Measurements from ENCODE around the gene GALNT9.

DNA sequence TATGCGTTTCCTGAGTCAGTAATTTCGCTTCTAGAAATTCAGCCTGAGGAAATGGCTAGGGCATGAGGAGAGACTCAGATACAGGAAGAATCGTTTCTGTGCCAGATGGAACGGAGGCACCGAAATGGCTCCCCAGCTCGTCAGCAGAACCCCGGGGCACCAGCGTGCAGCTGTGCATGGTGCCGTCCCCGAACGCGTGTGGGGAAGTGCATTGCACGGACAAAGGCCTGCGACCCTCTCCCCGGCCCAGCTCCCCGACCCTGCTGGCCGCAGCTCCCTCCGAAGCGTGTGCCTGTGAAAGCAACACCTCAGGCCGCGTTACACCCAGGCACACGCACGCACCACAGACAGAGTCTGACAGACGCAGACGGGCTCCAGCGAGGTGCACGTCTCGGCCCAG, 102.3 kb downstream of the GALNT9 start:
- TF ChIP-seq POLR2A (IDR thresholded peaks at IDR 0.05) (no peak), CTCF (IDR thresholded peaks at IDR 0.05) (no peak)

All from prostate gland (tissue), 2 donors.